Bronchial epithelial cell (primary cell): ENCODE data around the gene ASAP3. TPM values are rescaled to one million over a fixed set of nuclear protein-coding genes. Genes with fewer than 3 reads are reported as not detected.

ENCODE experiments used
- DNase-seq: peaks from one replicate; pipeline ENCODE4 v3.0.0-alpha.2; 2010; ENCODE audit warnings: low read depth
- FAIRE-seq: peaks from 2 replicates; lab custom pipeline; 2011; peaks lifted over from hg19 to GRCh38; lab: Jason Lieb, UNC
- H3K27me3 ChIP-seq: 2 replicates; pipeline ENCODE4 v1.5.1; 2011; ENCODE audit warnings: low read length; ENCODE audit not compliant: control insufficient read depth, insufficient read depth
- H3K36me3 ChIP-seq: 2 replicates; pipeline ENCODE4 v1.5.1; 2011; ENCODE audit warnings: low read length; ENCODE audit not compliant: control insufficient read depth, insufficient read depth
- H3K4me3 ChIP-seq: 2 replicates; pipeline ENCODE4 v1.5.1; 2011; ENCODE audit warnings: mild to moderate bottlenecking, low read depth, low read length, control low read depth
- total RNA-seq: library from RNA; depleted of rRNA; stranded (reverse); fragments of >200 nt; gene quantifications from 2 replicates; pipeline ENCODE4 v1.2.1, GENCODE V29; 2014
- TF ChIP-seq, protein P1 (sequence below): IDR thresholded peaks from 2 replicates; pipeline ENCODE4 v1.5.1; 2011; ENCODE audit warnings: mild to moderate bottlenecking, moderate library complexity, low read length, control low read depth, inconsistent platforms; ENCODE audit not compliant: insufficient read depth, severe bottlenecking

ASAP3 gene
- total RNA-seq, 1 donor from 2014 or later: 1.8 TPM

DNA sequence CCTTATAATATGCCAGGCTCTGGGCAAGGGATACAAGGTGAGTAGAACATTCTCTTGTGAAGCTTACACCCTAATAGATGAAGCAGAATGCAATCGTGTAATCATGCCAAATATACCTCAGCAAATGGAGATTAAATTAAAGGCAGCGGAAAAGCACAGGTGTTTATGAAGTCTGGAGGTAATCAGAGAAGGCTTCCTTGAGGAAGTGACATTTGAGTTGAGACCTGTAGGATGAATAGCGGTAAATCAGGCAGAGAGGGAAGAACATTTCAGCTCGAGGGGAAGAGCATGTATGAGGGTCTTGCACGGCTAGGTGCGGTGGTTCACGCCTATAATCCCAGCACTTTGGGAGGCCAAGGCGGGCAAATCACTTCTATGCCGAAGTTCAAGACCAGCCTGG lies 33.6 kb upstream of the ASAP3 start:
- DNase-seq: no peak
- H3K36me3 ChIP-seq: no peaks in the 10 kb centered on the region
- no peak overlapping the region for H3K4me3 ChIP-seq
- TF ChIP-seq, protein P1, sequence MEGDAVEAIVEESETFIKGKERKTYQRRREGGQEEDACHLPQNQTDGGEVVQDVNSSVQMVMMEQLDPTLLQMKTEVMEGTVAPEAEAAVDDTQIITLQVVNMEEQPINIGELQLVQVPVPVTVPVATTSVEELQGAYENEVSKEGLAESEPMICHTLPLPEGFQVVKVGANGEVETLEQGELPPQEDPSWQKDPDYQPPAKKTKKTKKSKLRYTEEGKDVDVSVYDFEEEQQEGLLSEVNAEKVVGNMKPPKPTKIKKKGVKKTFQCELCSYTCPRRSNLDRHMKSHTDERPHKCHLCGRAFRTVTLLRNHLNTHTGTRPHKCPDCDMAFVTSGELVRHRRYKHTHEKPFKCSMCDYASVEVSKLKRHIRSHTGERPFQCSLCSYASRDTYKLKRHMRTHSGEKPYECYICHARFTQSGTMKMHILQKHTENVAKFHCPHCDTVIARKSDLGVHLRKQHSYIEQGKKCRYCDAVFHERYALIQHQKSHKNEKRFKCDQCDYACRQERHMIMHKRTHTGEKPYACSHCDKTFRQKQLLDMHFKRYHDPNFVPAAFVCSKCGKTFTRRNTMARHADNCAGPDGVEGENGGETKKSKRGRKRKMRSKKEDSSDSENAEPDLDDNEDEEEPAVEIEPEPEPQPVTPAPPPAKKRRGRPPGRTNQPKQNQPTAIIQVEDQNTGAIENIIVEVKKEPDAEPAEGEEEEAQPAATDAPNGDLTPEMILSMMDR: no peak
- no peak for FAIRE-seq
- no peaks in the 10 kb centered on the region for H3K27me3 ChIP-seq

DNA sequence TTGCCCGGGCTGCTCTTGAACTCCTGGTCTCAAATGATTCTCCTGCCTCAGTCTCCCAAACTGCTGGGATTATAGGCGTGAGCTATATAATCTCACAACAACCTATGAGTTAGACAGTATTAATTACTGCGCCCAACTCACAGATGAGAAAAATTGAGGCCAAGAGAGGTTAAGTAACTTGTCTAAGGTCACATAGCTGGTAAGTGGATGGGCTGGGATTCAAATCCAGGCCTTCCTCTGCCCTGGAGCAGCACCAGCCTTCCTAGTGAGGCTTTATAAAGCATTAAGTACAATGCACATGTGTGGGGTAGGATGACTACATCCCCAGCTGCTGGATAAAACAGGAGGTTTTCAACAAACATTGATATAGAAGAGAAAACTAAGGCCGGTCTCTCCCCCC lies 31.9 kb upstream of the ASAP3 start:
- FAIRE-seq (no peak), DNase-seq (no peak)
- TF ChIP-seq, protein P1: no peak
- no peak overlapping the region for H3K4me3 ChIP-seq
- H3K36me3 ChIP-seq: no peaks in the 10 kb centered on the region
- H3K27me3 ChIP-seq: no peaks in the 10 kb centered on the region

DNA sequence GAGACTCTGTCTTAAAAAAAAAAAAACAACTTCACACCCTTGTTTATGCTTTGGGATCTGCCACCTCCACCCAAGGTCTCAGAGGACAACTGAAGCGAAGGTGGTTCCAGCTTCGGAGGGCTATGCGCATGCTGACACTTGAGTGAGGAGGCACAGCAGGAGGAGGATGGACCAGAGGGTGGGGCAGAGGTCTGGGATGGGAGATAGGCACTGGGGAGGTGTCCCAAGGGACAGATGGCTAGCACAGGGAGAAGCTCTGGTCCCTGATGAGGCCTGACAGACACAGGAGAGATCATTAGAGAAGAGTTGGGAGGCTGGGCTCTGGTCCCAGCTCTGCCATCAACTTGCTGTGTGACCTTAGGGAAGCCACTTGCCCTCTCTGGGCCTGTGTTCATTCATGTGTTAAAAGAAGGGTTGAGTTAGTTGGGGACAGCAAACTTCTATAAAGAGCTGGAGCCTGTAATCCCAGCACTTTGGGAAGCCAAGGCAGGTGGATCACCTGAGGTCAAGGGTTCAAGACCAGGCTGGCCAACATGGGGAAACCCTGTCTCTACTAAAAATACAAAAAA lies 30.2 kb upstream of the ASAP3 start:
- DNase-seq: no peak
- no peaks in the 10 kb centered on the region for H3K27me3 ChIP-seq
- no peak overlapping the region for H3K4me3 ChIP-seq
- TF ChIP-seq, protein P1: no peak
- no peaks in the 10 kb centered on the region for H3K36me3 ChIP-seq
- no peak for FAIRE-seq

DNA sequence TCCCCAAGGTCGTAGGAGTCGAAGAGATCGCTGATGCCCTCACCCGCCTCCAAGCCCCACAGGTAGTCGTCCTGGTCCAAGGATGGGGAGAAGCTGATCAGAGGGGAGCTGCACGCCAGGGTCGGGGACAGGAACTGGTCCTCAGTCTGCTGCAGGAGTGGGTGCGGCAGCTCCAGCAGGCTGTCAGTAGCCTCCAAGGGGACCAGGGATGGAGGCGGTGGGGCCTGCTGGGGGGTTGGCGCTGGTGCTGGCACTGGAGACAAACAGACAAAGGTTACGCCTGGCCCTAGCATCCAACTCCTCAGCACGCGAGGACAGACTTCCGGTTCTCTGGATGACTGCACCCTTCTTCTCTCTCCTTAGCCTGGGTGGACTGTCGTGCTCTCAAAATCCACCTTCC lies 25.9 kb upstream of the ASAP3 start:
- no peaks in the 10 kb centered on the region for H3K36me3 ChIP-seq
- FAIRE-seq (peak; percentile 18), DNase-seq (no peak)
- TF ChIP-seq, protein P1: no peak
- H3K4me3 ChIP-seq: no peak overlapping the region
- H3K27me3 ChIP-seq: no peaks in the 10 kb centered on the region

DNA sequence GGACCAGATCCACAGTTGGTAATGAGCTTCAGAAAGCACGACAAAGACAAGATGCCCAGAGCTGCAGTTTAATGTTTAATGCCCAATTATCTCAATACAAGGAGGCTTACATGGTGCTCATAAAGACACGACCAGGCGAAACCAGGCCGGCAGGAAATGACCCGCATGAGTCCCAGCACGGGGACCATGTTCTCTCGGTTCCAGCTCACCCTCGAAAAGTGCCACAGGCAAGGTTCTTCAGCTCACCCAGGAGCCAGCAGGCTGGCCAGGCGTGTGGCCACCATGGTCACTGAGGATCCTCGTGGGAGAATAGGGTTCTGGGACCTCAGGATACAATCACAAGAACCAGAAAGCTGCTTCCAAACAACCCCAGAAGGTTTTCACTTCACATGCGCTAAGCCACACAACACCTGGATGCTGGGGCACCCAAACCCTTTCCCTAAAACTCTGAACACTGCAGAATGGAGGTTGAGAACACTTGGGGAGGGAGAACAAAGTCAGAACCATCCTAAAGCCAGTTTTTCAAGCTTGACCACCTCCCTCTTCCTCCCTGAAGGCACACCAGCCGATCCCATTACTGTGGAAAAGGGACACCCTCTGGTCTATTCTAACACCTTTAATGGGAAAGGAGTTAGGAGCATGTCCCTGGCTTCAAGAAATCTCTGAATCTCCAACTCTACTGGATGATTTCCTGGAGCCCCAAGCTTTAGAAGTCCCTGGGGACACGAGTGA lies 22.6 kb upstream of the ASAP3 start:
- H3K36me3 ChIP-seq: no peaks in the 10 kb centered on the region
- no peaks in the 10 kb centered on the region for H3K27me3 ChIP-seq
- H3K4me3 ChIP-seq: no peak overlapping the region
- FAIRE-seq (no peak), DNase-seq (peak; percentile 7)
- TF ChIP-seq, protein P1: no peak
